ENCODE measurements around the gene MSMP. TPM values are rescaled to one million over a fixed set of nuclear protein-coding genes. Genes with fewer than 3 reads are reported as not detected.

MSMP gene
- total and polyA plus RNA-seq, 10 of the 15 experiments (the other 5 are each of a cell fraction or from before 2014, with no cell fraction given): 0.33 to 2.4 (median 0.86) TPM; not detected in 4

DNA sequence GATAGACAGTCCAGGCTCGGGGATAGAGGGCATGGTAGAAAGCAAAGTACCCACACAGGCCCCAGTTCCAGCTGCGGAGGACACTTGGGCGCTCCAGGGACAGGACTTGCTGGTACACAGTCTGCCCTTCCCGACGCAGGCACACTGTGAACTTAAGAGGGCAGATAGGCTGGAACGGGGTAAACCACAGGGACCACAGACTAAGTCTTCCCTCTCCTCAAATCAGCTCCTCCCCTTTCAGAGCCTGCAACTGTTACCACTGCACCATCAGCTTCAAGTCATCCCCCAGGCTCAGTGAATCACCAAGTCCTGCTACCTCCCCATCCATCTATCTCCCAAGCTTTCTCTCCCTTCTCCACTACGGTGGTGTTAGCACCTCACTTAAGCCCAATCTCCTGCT lies 12.3 kb downstream of the MSMP start (continued):
- no peak for TF ChIP-seq CBX5 (IDR thresholded peaks at IDR 0.05; ENCODE audit: low read depth)

DNA sequence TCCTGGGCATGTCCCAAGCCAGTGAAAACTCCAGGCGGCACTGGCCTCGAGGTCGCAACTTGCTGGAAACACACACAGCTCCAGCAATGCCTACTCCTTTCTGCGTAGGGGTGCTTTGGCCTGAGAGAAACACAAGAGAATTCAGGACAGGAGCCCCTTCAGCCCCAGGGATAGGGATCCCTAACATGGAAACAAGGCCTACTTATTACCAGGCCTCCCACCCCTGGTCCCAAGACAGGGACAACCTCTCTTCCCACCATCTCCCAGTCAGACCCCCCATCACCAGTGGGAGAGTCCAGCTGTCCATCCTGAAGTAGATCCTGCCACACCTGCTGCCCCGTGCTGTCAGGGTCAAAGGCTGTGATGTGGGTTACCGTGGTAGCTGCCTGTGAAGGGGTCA lies 13.8 kb downstream of the MSMP start:
- Histone ChIP-seq H3K4me3 (no peak overlapping the region), H3K27me3 (replicated peaks in 1 of 2; ENCODE audit: control insufficient read depth in 2 of 2, insufficient read depth in 2 of 2, low read length in 1 of 2) (no peaks in the 10 kb centered on the region), H3K9me3 (replicated peaks; ENCODE audit: control insufficient read depth, insufficient read depth, low read length) (no peaks in the 10 kb centered on the region), H3K27ac (ENCODE audit: control insufficient read depth, insufficient read depth) (no peak overlapping the region), H3K79me2 (ENCODE audit: control insufficient read depth, insufficient read depth, low read length) (peaks cover 6% of the 10 kb centered on the region), H3K36me3 (ENCODE audit: control insufficient read depth in 2 of 2, insufficient read depth in 2 of 2, low read length in 1 of 2) (peaks cover 36 to 55% of the 10 kb centered on the region in 2 experiments), H3K4me1 (ENCODE audit: control insufficient read depth, insufficient read depth, low read length) (no peaks in the 10 kb centered on the region; the same call in 1 of the 2 replicates), H3K9ac (ENCODE audit: control insufficient read depth, insufficient read depth, low read length) (no peak overlapping the region), H2AFZ (ENCODE audit: control insufficient read depth, low read depth, low read length) (no peak overlapping the region), H4K20me1 (ENCODE audit: control insufficient read depth, insufficient read depth) (no peaks in the 10 kb centered on the region), H3K4me2 (ENCODE audit: control insufficient read depth, insufficient read depth) (no peak overlapping the region)
- FAIRE-seq: no peak
- WGBS (ENCODE audit: insufficient coverage, insufficient replicate concordance, low lambda C conversion rate, missing lambda C conversion rate): 96% methylated on average over 6 of the region's 6 CpGs
- DNase-seq (ENCODE audit: low read depth, low spot score): no peak
- no peak for ATAC-seq
- SMC1A ChIA-PET (ENCODE audit: uncharacterized antibody, unreplicated experiment): interaction anchor here (1.7 kb wide), 1 partner anchor 79 kb away, joined by 3 read pairs; no protein-coding TSS in a partner anchor
- no TSS peak for BruUV-seq (replicated peaks)
- CTCF ChIA-PET: no interaction called here
- intact Hi-C loops (cut with micrococcal nuclease; ENCODE audit: unreplicated experiment): no loop called here
- TF ChIP-seq, protein P1, sequence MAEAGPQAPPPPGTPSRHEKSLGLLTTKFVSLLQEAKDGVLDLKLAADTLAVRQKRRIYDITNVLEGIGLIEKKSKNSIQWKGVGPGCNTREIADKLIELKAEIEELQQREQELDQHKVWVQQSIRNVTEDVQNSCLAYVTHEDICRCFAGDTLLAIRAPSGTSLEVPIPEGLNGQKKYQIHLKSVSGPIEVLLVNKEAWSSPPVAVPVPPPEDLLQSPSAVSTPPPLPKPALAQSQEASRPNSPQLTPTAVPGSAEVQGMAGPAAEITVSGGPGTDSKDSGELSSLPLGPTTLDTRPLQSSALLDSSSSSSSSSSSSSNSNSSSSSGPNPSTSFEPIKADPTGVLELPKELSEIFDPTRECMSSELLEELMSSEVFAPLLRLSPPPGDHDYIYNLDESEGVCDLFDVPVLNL (IDR thresholded peaks at IDR 0.05; ENCODE audit: low read depth, low read length): no peak
- peak; percentile 30; the same call in 1 of the 2 replicates for TF ChIP-seq POLR2A (IDR thresholded peaks at IDR 0.05; ENCODE audit: low read depth, low read length)
- no peak for TF ChIP-seq RUNX3 (IDR thresholded peaks at IDR 0.05; ENCODE audit: low read length)
- POLR2A ChIA-PET: interaction anchor here (1.1 to 2.3 kb wide), 3 partner anchors 8 to 13 kb away, joined by 3 to 8 read pairs (median 4); partner anchors contain the start of genes CREB3 and TLN1
- in situ Hi-C loops (cut with MboI): no loop called here
- RAD21 ChIA-PET (ENCODE audit: unreplicated experiment): no interaction called here

DNA sequence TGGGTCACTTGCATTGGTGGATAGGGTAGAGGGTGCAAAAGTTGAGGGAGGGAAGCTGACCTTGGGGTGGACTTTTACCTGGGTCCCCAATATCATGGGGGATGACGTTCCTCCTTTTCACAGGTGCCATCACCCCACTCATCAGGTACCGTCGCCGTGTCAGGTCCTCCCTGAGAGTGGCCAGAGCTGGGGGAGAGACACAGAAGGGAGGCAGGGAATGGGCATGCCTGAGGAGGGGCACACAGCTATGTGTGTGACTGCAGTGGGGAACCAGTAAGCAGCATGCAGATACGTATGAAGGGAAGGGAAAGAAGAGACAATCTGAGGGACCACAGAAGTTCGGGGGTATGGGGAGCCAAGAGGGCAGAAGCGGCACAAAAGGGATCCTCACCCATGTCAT lies 15.2 kb downstream of the MSMP start:
- DNase-seq (ENCODE audit: low read depth, low spot score) (no peak), FAIRE-seq (no peak), ATAC-seq (no peak)
- H2AFZ ChIP-seq (ENCODE audit: control insufficient read depth, low read depth, low read length): no peak overlapping the region
- intact Hi-C loops (cut with micrococcal nuclease; ENCODE audit: unreplicated experiment) (loop anchor here (5.0 to 10.0 kb wide), 2 partner anchors 143 to 624 kb away; partner anchors contain the start of gene ATOSB), in situ Hi-C loops (cut with MboI) (loop anchor here (10.0 kb wide), 1 partner anchor 634 kb away; the partner anchor contains the start of gene STOML2)
- H3K27me3 ChIP-seq (replicated peaks in 1 of 2; ENCODE audit: control insufficient read depth in 2 of 2, insufficient read depth in 2 of 2, low read length in 1 of 2): no peaks in the 10 kb centered on the region
- H3K4me3 ChIP-seq: no peak overlapping the region
- no peaks in the 10 kb centered on the region for H3K9me3 ChIP-seq (replicated peaks; ENCODE audit: control insufficient read depth, insufficient read depth, low read length)
- WGBS (ENCODE audit: insufficient coverage, insufficient replicate concordance, low lambda C conversion rate, missing lambda C conversion rate): 94% methylated on average over 7 of the region's 7 CpGs
- H3K36me3 ChIP-seq (ENCODE audit: control insufficient read depth in 2 of 2, insufficient read depth in 2 of 2, low read length in 1 of 2): peaks cover 33 to 47% of the 10 kb centered on the region in 2 experiments
- H3K9ac ChIP-seq (ENCODE audit: control insufficient read depth, insufficient read depth, low read length): no peak overlapping the region
- no peaks in the 10 kb centered on the region for H4K20me1 ChIP-seq (ENCODE audit: control insufficient read depth, insufficient read depth)
- H3K4me2 ChIP-seq (ENCODE audit: control insufficient read depth, insufficient read depth): no peak overlapping the region
- CTCF ChIA-PET: interaction anchor here (1.1 to 2.7 kb wide), 4 partner anchors 8 to 52 kb away, joined by 4 to 16 read pairs (median 10); no protein-coding TSS in a partner anchor
- H3K79me2 ChIP-seq (ENCODE audit: control insufficient read depth, insufficient read depth, low read length): peaks cover 1% of the 10 kb centered on the region; the same call in 1 of the 2 replicates
- POLR2A ChIA-PET: interaction anchor here (1.1 to 1.2 kb wide), 2 partner anchors 10 to 80 kb away, joined by 3 to 5 read pairs; partner anchors contain the start of genes GBA2 and RGP1
- no peak overlapping the region for H3K27ac ChIP-seq (ENCODE audit: control insufficient read depth, insufficient read depth)
- no TSS peak for BruUV-seq (replicated peaks)
- RAD21 ChIA-PET (ENCODE audit: unreplicated experiment): no interaction called here
- SMC1A ChIA-PET (ENCODE audit: uncharacterized antibody, unreplicated experiment): interaction anchor here (0.9 to 2.8 kb wide), 2 partner anchors 11 to 18 kb away, joined by 3 to 7 read pairs; no protein-coding TSS in a partner anchor
- no peaks in the 10 kb centered on the region for H3K4me1 ChIP-seq (ENCODE audit: control insufficient read depth, insufficient read depth, low read length)
- no peak for TF ChIP-seq FOXM1 (IDR thresholded peaks at IDR 0.05; ENCODE audit: low read depth, low read length)
- TF ChIP-seq, protein P2, sequence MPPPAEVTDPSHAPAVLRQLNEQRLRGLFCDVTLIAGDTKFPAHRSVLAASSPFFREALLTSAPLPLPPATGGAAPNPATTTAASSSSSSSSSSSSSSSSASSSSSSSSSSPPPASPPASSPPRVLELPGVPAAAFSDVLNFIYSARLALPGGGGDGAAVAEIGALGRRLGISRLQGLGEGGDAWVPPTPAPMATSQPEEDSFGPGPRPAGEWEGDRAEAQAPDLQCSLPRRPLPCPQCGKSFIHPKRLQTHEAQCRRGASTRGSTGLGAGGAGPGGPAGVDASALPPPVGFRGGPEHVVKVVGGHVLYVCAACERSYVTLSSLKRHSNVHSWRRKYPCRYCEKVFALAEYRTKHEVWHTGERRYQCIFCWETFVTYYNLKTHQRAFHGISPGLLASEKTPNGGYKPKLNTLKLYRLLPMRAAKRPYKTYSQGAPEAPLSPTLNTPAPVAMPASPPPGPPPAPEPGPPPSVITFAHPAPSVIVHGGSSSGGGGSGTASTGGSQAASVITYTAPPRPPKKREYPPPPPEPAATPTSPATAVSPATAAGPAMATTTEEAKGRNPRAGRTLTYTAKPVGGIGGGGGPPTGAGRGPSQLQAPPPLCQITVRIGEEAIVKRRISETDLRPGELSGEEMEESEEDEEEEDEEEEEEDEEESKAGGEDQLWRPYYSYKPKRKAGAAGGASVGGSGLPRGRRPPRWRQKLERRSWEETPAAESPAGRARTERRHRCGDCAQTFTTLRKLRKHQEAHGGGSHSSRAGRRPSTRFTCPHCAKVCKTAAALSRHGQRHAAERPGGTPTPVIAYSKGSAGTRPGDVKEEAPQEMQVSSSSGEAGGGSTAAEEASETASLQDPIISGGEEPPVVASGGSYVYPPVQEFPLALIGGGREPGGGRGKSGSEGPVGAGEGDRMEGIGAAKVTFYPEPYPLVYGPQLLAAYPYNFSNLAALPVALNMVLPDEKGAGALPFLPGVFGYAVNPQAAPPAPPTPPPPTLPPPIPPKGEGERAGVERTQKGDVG (CRISPR knock-in tag; IDR thresholded peaks at IDR 0.05): no peak
- TF ChIP-seq SRF (IDR thresholded peaks at IDR 0.05; ENCODE audit: low read depth in 2 of 2, low read length in 2 of 2): no peak
- no peak for TF ChIP-seq HCFC1 (IDR thresholded peaks at IDR 0.05; ENCODE audit: low read length)
- TF ChIP-seq HDAC6 (IDR thresholded peaks at IDR 0.05; ENCODE audit: unreplicated experiment): no peak
- TF ChIP-seq MYC (IDR thresholded peaks at IDR 0.05; ENCODE audit: insufficient read depth, insufficient read length, insufficient replicate concordance, low read length, severe bottlenecking): no peak
- no peak for TF ChIP-seq KLF5 (IDR thresholded peaks at IDR 0.05; ENCODE audit: partially characterized antibody)

Measured in GM12878 (cell line).